Activated B cell treated with CpG ODN at 0.5 μM for 24 hours (primary cell): ENCODE measurements around the gene VTI1B. TPM values are rescaled to one million over a fixed set of nuclear protein-coding genes. Genes with fewer than 3 reads are reported as not detected.

Experiments used
- ATAC-seq: fragments of 200-7000 bp; cut with Tn5 transposase; one replicate; pipeline ENCODE4 v1.10.0; 2021; ENCODE audit warnings: low read depth, mild to moderate bottlenecking, moderate library complexity
- CTCF ChIA-PET: fragments of 350-600 bp; sonication (Branson Sonifier 250); formaldehyde crosslinking; loops from one replicate; lab custom pipeline; 2021; ENCODE audit warnings: antibody characterized with exemption; lab: Charles Lee
- POLR2A ChIA-PET: fragments of 350-600 bp; sonication (Branson Sonifier 250); formaldehyde crosslinking; loops from one replicate; lab custom pipeline; 2021; ENCODE audit warnings: antibody characterized with exemption; lab: Charles Lee
- DNase-seq: peaks from one replicate; pipeline ENCODE4 v3.0.0; 2022
- H3K27ac Mint-ChIP-seq: one replicate; pipeline ENCODE4 v1.8.0; 2020; ENCODE audit warnings: mixed read lengths
- H3K27me3 Mint-ChIP-seq: one replicate; pipeline ENCODE4 v1.8.0; 2021; ENCODE audit warnings: mixed read lengths
- H3K36me3 Mint-ChIP-seq: one replicate; pipeline ENCODE4 v1.8.0; 2021; ENCODE audit warnings: low read depth, mixed read lengths
- H3K4me1 Mint-ChIP-seq: one replicate; pipeline ENCODE4 v1.8.0; 2021; ENCODE audit warnings: mixed read lengths
- H3K4me3 Mint-ChIP-seq: one replicate; pipeline ENCODE4 v1.8.0; 2020; ENCODE audit warnings: mild to moderate bottlenecking, mixed read lengths
- H3K9me3 Mint-ChIP-seq: one replicate; pipeline ENCODE4 v1.8.0; 2020; ENCODE audit warnings: mixed read lengths
- CTCF ChIP-seq: fragments of 200-600 bp; IDR thresholded peaks from one replicate; pipeline ENCODE4 v1.8.0; 2022; ENCODE audit warnings: antibody characterized with exemption, mild to moderate bottlenecking
- intact Hi-C: fragments of 100-400 bp; cut with micrococcal nuclease; formaldehyde crosslinking; loops from one replicate; pipeline ENCODE4 v1.15.1; 2024
- total RNA-seq: library from RNA; stranded (reverse); gene quantifications from 2 replicates; pipeline ENCODE4 v1.2.3, GENCODE V29; 2022

Gene VTI1B
- total RNA-seq, 1 donor from 2014 or later: 76.3 TPM

- CTCF ChIA-PET: interaction anchor here (0.9 to 1.3 kb wide), 2 partner anchors 9 to 28 kb away, joined by 3 to 10 read pairs; no protein-coding TSS in a partner anchor
- peak; percentile 59 for DNase-seq
- peaks cover 23% of the 10 kb centered on the region for H3K36me3 Mint-ChIP-seq
- peaks cover 13% of the 10 kb centered on the region for H3K4me1 Mint-ChIP-seq
- POLR2A ChIA-PET: interaction anchor here (0.5 to 2.5 kb wide), 8 partner anchors 19 to 1702 kb away, joined by 3 to 21 read pairs (median 6); partner anchors contain the start of genes ATP6V1D, EIF2S1, ERH and PIGH
- ATAC-seq: peak; percentile 94
- peak within 1 kb of the TSS; percentile 89 for H3K4me3 Mint-ChIP-seq
- peak within 1 kb of the TSS; percentile 88 for H3K27ac Mint-ChIP-seq
- no peaks in the 10 kb centered on the region for H3K9me3 Mint-ChIP-seq
- intact Hi-C loops: loop anchor here (1.0 kb wide), 7 partner anchors 21 to 1188 kb away; partner anchors contain the start of genes ARG2, EIF2S1, PIGH and TMEM229B
- TF ChIP-seq CTCF: no peak
- no peaks in the 10 kb centered on the region for H3K27me3 Mint-ChIP-seq
Measured at GRCh38 chr14:67695394-67695949, 21.0 kb upstream of the VTI1B start, which contains the start of gene RDH11. RDH11 (minus strand) TSS chr14:67695764; CDS start chr14:67695703, 61 bp downstream.

- DNase-seq: peak; percentile 41
- intact Hi-C loops: loop anchor here (1.0 kb wide), 7 partner anchors 21 to 1188 kb away; partner anchors contain the start of genes ARG2, EIF2S1, PIGH and TMEM229B
- CTCF ChIA-PET: interaction anchor here (0.9 to 1.3 kb wide), 2 partner anchors 9 to 28 kb away, joined by 3 to 10 read pairs; no protein-coding TSS in a partner anchor
- H3K9me3 Mint-ChIP-seq: no peaks in the 10 kb centered on the region
- POLR2A ChIA-PET: interaction anchor here (1.0 to 2.5 kb wide), 5 partner anchors 18 to 1703 kb away, joined by 3 to 21 read pairs (median 5); partner anchors contain the start of genes ATP6V1D, EIF2S1, ERH and PIGH
- TF ChIP-seq CTCF: no peak
- peaks cover 29% of the 10 kb centered on the region for H3K36me3 Mint-ChIP-seq
- peak overlapping the region; percentile 89 for H3K4me3 Mint-ChIP-seq
- ATAC-seq: peak; percentile 77
- H3K27ac Mint-ChIP-seq: peak overlapping the region; percentile 88
- H3K27me3 Mint-ChIP-seq: no peaks in the 10 kb centered on the region
- peaks cover 13% of the 10 kb centered on the region for H3K4me1 Mint-ChIP-seq
Measured at GRCh38 chr14:67694791-67695393, 20.5 kb upstream of the VTI1B start.

- no peak for TF ChIP-seq CTCF
- Mint-ChIP-seq H3K4me3 (no peak overlapping the region), H3K4me1 (peaks cover 9% of the 10 kb centered on the region), H3K9me3 (no peaks in the 10 kb centered on the region), H3K27ac (no peak overlapping the region), H3K27me3 (no peaks in the 10 kb centered on the region), H3K36me3 (peaks cover 73% of the 10 kb centered on the region)
- intact Hi-C loops: no loop called here
- ChIA-PET POLR2A (no interaction called here), CTCF (no interaction called here)
- ATAC-seq (no peak), DNase-seq (no peak)
Measured at GRCh38 chr14:67690011-67690410, 15.6 kb upstream of the VTI1B start.

- intact Hi-C loops: no loop called here
- Mint-ChIP-seq H3K27ac (no peak overlapping the region), H3K27me3 (no peaks in the 10 kb centered on the region), H3K9me3 (no peaks in the 10 kb centered on the region), H3K36me3 (peaks cover 78% of the 10 kb centered on the region), H3K4me3 (no peak overlapping the region), H3K4me1 (peaks cover 9% of the 10 kb centered on the region)
- ATAC-seq (no peak), DNase-seq (no peak)
- CTCF ChIA-PET: no interaction called here
- POLR2A ChIA-PET: no interaction called here
- no peak for TF ChIP-seq CTCF
Measured at GRCh38 chr14:67683842-67684241, 9.4 kb upstream of the VTI1B start.

GRCh38 chr14:67680941-67681340 is 6.5 kb upstream of the VTI1B start:
- intact Hi-C loops: no loop called here
- ChIA-PET POLR2A (interaction anchor here (0.8 kb wide), 1 partner anchor 13 kb away, joined by 3 read pairs; no protein-coding TSS in a partner anchor), CTCF (no interaction called here)
- no peaks in the 10 kb centered on the region for H3K9me3 Mint-ChIP-seq
- peaks cover 9% of the 10 kb centered on the region for H3K4me1 Mint-ChIP-seq
- no peak overlapping the region for H3K4me3 Mint-ChIP-seq
- H3K27ac Mint-ChIP-seq: no peak overlapping the region
- no peak for ATAC-seq
- no peak for TF ChIP-seq CTCF
- H3K36me3 Mint-ChIP-seq: peaks cover 68% of the 10 kb centered on the region
- no peaks in the 10 kb centered on the region for H3K27me3 Mint-ChIP-seq
- DNase-seq: no peak
